ENCODE results near the gene FARP1.

The FARP1 gene, protein sequence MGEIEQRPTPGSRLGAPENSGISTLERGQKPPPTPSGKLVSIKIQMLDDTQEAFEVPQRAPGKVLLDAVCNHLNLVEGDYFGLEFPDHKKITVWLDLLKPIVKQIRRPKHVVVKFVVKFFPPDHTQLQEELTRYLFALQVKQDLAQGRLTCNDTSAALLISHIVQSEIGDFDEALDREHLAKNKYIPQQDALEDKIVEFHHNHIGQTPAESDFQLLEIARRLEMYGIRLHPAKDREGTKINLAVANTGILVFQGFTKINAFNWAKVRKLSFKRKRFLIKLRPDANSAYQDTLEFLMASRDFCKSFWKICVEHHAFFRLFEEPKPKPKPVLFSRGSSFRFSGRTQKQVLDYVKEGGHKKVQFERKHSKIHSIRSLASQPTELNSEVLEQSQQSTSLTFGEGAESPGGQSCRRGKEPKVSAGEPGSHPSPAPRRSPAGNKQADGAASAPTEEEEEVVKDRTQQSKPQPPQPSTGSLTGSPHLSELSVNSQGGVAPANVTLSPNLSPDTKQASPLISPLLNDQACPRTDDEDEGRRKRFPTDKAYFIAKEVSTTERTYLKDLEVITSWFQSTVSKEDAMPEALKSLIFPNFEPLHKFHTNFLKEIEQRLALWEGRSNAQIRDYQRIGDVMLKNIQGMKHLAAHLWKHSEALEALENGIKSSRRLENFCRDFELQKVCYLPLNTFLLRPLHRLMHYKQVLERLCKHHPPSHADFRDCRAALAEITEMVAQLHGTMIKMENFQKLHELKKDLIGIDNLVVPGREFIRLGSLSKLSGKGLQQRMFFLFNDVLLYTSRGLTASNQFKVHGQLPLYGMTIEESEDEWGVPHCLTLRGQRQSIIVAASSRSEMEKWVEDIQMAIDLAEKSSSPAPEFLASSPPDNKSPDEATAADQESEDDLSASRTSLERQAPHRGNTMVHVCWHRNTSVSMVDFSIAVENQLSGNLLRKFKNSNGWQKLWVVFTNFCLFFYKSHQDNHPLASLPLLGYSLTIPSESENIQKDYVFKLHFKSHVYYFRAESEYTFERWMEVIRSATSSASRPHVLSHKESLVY

GRCh38 chr13:98142380-98143156 is at the start of gene FARP1:
FARP1 (plus strand) TSS chr13:98143094; CDS start chr13:98213243, 70,149 bp downstream.
- peak; percentile 90 for DNase-seq

DNA sequence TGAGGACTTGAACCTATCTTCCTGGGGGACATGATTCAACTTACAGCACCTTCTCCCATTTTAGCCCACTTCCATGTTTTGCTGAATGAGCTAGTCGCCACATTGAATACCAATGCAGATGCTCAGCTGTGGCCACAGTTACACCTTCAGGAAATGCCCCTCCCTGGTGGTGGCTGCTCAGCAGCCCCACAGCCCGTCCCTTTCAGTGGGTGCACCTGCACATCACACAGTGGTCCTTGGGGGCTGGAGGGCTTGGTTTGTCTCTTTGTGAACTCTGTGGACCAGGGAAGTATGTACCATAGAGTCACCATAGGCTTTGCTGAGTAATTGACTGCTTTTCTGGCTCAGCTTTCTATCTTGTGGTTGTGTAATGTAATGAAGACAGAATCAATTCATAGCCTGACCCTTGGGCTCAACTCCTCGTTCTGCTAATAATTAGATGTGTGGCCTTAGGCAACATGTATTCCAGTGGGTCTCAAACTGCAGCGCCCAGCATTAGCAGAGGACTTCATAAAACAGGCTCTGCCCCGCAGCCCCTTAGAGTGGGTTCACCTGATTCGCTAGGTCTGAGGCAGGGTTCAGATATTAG is 48.1 kb upstream of the FARP1 start:
- no peak for DNase-seq

- DNase-seq, result no peak
Measured at GRCh38 chr13:98096059-98096458, 46.8 kb upstream of the FARP1 start.

GRCh38 chr13:98097749-98098148 is 45.1 kb upstream of the FARP1 start:
- no peak for DNase-seq

GRCh38 chr13:98098516-98098915 is 44.4 kb upstream of the FARP1 start:
- DNase-seq, result no peak

- no peak for DNase-seq
Measured at GRCh38 chr13:98099627-98100026, 43.3 kb upstream of the FARP1 start.

DNA sequence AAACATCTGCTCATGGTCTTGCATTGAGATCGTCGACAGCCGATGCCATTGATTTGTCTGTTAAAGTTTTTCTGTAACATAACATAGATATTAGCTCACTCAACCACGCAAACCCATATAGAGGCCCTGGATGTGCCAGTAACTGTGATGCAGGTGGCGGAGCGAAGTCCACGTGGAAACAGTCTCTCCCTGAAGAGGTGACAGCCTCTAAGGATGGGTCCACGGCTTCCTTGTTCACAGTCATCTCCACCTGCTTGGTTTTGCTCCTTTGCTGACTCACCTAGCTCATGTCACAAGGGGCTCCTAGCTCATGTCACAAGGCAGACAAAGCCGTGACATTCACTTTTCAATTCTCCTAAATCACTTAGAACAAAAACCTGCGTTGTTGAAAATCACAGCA is 42.4 kb upstream of the FARP1 start:
- DNase-seq, result no peak

DNA sequence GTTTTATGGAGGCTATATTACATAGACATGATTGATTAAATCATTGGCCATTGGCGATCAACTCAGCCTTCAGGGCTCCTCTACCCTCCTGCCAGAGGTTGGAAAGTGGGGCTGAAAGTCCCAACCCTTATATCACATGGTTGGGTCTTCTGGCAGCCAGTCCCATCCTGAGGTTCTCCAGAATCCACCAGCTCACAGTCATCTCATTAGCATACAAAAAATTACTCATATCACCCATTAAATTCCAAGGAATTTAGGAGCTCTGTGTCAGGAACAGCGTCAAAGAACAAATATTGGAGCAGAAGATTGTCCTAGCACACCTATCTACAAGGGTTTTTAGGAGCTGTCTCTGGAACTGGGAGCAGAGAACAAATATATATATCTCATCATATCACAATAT is 39.4 kb upstream of the FARP1 start:
- no peak for DNase-seq

- no peak for DNase-seq
Measured at GRCh38 chr13:98103942-98104880, 38.7 kb upstream of the FARP1 start.

DNA sequence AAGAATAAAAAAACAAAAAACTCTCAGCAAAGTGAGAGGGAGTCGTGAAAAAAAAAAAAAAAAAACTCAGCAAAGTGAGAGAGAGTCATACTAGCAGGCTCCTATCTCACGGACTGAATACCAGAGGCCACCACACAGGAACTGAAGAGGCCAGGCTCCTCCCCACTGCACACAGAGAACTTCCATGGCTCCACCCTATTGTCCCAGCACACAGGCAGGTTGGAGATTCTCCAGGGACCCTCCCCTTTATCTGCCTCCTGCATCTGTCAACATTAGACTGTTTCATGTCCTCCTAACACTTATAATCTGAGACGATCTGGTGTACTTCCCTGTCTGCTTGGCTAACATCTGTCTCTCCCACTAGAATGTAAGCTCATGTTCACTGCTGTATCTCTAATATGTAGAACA is 37.0 kb upstream of the FARP1 start:
- no peak for DNase-seq

GRCh38 chr13:98108341-98108740 is 34.6 kb upstream of the FARP1 start:
- DNase-seq, result no peak

- no peak for DNase-seq
Measured at GRCh38 chr13:98109226-98109853, 33.6 kb upstream of the FARP1 start.

- DNase-seq, result no peak
Measured at GRCh38 chr13:98110749-98111148, 32.1 kb upstream of the FARP1 start.

DNA sequence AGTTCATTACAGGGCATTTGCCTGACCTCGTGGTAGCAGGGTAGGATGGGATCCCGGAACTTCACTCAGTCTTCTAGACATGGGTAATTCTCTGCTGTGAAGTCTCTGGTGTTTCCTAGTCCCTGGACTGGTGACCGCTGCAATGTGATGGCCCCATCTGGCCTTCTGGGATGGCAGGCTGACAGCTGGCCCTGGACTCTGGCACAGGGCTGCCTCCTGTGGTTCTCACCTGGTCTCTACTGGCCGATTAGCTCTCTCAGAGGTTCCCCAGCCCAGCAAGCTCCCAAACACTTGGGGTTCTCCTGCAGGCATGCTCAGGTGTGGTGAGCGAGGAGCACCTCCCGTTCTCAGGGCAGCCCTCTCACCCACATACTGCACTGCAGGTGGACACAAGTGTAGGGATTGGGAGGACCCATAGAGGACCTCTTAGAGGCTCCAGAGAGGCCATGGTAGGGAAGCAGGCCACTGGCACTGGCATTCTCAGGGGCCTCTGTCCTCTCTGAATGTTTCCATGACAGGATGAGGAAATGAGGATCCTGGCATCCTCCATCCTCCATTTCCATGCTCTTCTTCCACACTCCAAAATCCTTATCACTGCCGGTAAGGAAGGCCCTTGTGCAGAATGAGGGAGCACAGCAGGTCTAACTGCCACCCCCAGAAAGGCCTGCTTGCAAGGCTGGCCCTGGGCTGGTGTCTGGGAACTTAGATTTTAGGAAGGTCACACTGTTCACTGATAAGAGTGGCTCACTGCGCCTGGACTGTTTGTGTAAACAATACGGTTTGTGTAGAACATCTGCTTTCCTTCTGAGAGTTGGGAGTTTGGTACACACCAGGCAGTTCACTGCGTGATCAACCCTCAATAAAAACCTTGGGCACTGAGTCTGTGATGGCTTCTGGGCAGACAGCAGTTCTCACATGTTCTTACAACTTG is 31.5 kb upstream of the FARP1 start:
- no peak for DNase-seq

DNA sequence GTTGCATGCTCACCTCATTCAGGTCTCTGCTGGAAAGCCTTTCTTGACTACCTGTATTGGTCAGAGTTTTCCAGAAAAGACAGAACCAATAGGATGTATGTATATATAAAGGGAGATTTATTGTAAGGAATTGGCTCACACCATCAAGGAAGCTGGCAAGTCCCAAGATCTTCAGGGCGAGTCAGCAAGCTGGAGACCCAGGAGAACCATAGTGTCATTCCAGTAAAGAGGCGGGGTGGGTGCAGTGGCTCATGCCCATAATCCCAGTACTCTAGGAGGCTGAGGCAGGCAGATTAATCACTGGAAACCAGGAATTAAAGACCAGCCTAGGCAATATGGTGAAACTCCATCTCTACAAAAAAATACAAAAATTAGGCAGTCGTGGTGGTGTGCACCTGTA is 30.4 kb upstream of the FARP1 start:
- no peak for DNase-seq

DNA sequence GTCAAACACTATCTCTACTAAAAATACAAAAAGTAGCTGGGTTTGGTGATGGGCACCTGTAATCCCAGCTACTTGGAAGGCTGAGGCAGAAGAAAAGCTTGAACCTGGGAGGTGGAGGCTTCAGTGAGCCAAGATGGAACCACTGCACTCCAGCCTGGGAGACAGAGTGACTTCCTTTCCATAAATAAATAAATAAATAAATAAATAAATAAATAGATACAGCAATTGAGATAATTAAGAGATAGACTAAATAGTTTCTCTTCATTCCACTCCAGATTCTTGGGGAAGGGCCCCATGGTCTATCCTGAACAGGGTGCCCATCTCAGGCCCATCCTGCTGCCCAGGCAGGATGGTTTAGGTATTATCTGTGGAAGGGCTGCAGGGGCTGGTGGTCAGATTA is 24.0 kb upstream of the FARP1 start:
- DNase-seq, result no peak

- no peak for DNase-seq
Measured at GRCh38 chr13:98123176-98123575, 19.7 kb upstream of the FARP1 start.

GRCh38 chr13:98129059-98129746 is 13.7 kb upstream of the FARP1 start:
- no peak for DNase-seq

DNA sequence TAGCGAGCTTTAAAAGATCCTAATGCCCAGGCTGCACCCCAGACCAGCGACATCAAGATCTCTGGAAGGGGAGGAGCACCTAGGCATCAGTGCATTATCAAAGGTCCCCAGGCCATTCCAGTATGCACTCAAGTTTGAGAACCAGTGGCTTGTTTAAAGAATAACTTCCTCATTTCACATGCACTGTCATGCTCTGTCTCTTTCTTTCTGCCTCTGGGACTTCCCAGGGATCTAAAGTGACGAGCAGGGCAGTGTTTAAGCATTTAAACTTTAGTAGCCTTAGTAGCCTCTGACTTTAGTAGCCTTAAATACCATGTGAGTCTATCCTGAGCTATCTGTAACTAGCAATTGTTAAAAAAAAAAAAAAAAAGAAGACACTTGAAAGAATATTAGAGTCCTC is 8.9 kb upstream of the FARP1 start:
- no peak for DNase-seq

Data from NCI-H1092 treated with DMSO at 0.1 percent for 48 hours (cell line).